IMR-90 (cell line): ENCODE results near the gene TTF2. TPM values are rescaled to one million over a fixed set of nuclear protein-coding genes. Genes with fewer than 3 reads are reported as not detected.

Experiments
- ATAC-seq: fragments of 200-7000 bp; cut with Tn5 transposase; 2 replicates; pipeline ENCODE4 v1.9.1; 2020; ENCODE audit warnings: low read depth, mild to moderate bottlenecking, moderate library complexity
- BruUV-seq: library from RNA; stranded (reverse); fragments of 400-500 nt; replicated peaks from 2 replicates; lab custom pipeline; 2021; lab: Mats Ljungman, UMichigan
- CTCF ChIA-PET: fragments of 300-600 bp; formaldehyde crosslinking; extraction: SDS; loops from one replicate; lab custom pipeline; 2021; ENCODE audit warnings: antibody characterized with exemption; lab: Yijun Ruan, JAX
- POLR2A ChIA-PET: fragments of 300-600 bp; sonication (Branson Sonifier 250); formaldehyde crosslinking; loops from one replicate; lab custom pipeline; 2022; ENCODE audit warnings: antibody characterized with exemption; ENCODE audit not compliant: unreplicated experiment; lab: Charles Lee
- DNase-seq: peaks from one replicate; pipeline ENCODE4 v3.0.0; 2013
- H2AFZ ChIP-seq: replicated peaks from 2 replicates; pipeline ENCODE3; 2013; ENCODE audit warnings: low read length, mild to moderate bottlenecking; ENCODE audit not compliant: poor library complexity
- H2AK5ac ChIP-seq: 2 replicates; pipeline ENCODE4 v1.6.1; 2013; ENCODE audit warnings: low read depth, low read length, inconsistent platforms
- H2AK9ac ChIP-seq: replicated peaks from 2 replicates; pipeline ENCODE3; 2013; ENCODE audit warnings: mild to moderate bottlenecking, low read depth, low read length, moderate library complexity; ENCODE audit not compliant: poor library complexity
- H2BK120ac ChIP-seq: 2 replicates; pipeline ENCODE4 v1.6.1; 2013; ENCODE audit warnings: low read depth, low read length, inconsistent platforms
- H2BK15ac ChIP-seq: 3 replicates; pipeline ENCODE4 v1.6.1; 2013; ENCODE audit warnings: low read depth, low read length, inconsistent platforms
- H2BK20ac ChIP-seq: 2 replicates; pipeline ENCODE4 v1.6.1; 2013; ENCODE audit warnings: low read depth, mild to moderate bottlenecking, inconsistent platforms, low read length, moderate library complexity
- H2BK5ac ChIP-seq: 2 replicates; pipeline ENCODE4 v1.6.1; 2013; ENCODE audit warnings: mild to moderate bottlenecking, low read depth, low read length, inconsistent platforms; ENCODE audit not compliant: poor library complexity, severe bottlenecking
- H3K14ac ChIP-seq: replicated peaks from 2 replicates; pipeline ENCODE4 v1.6.1; 2013; ENCODE audit warnings: low read depth, low read length, inconsistent platforms
- H3K18ac ChIP-seq: 2 replicates; pipeline ENCODE4 v1.6.1; 2013; ENCODE audit warnings: low read depth, low read length, control low read depth
- H3K23ac ChIP-seq: 2 replicates; pipeline ENCODE4 v1.6.1; 2013; ENCODE audit warnings: low read depth, low read length, inconsistent platforms
- H3K27ac ChIP-seq: 2 replicates; pipeline ENCODE4 v1.5.1; 2013; ENCODE audit warnings: mild to moderate bottlenecking, control low read depth, low read length; ENCODE audit not compliant: insufficient read depth
- H3K27me3 ChIP-seq: 2 replicates; pipeline ENCODE4 v1.6.1; 2013; ENCODE audit warnings: low read length; ENCODE audit not compliant: control insufficient read depth, insufficient read depth
- H3K36me3 ChIP-seq: 2 replicates; pipeline ENCODE4 v1.6.1; 2013; ENCODE audit warnings: low read length, mixed read lengths; ENCODE audit not compliant: control insufficient read depth, insufficient read depth
- H3K4ac ChIP-seq: 2 replicates; pipeline ENCODE4 v1.6.1; 2013; ENCODE audit warnings: low read depth, low read length, inconsistent platforms
- H3K4me1 ChIP-seq: 2 replicates; pipeline ENCODE4 v1.6.1; 2013; ENCODE audit warnings: low read length, mixed read lengths; ENCODE audit not compliant: control insufficient read depth, insufficient read depth
- H3K4me2 ChIP-seq: 2 replicates; pipeline ENCODE4 v1.6.1; 2013; ENCODE audit warnings: low read depth, mild to moderate bottlenecking, control low read depth, low read length, moderate library complexity
- H3K4me3 ChIP-seq: 2 replicates; pipeline ENCODE4 v1.5.1; 2013; ENCODE audit warnings: low read depth, mild to moderate bottlenecking, control low read depth, low read length, moderate library complexity; ENCODE audit not compliant: insufficient read depth
- H3K56ac ChIP-seq: 2 replicates; pipeline ENCODE4 v1.6.1; 2013; ENCODE audit warnings: low read length, inconsistent platforms; ENCODE audit not compliant: insufficient read depth; ENCODE audit errors: extremely low read depth
- H3K79me1 ChIP-seq, 2 experiments: 2 replicates each; pipeline ENCODE4 v1.6.1; 2013; ENCODE audit warnings: low read length in 2 of 2, inconsistent platforms in 1 of 2, low read depth in 1 of 2
- H3K9ac ChIP-seq: 2 replicates; pipeline ENCODE4 v1.6.1; 2013; ENCODE audit warnings: low read depth, low read length, control low read depth
- H3K9me1 ChIP-seq: 2 replicates; pipeline ENCODE4 v1.6.1; 2013; ENCODE audit warnings: low read length, inconsistent platforms; ENCODE audit not compliant: insufficient read depth
- H3K9me3 ChIP-seq: 2 replicates; pipeline ENCODE4 v1.6.1; 2013; ENCODE audit warnings: low read length; ENCODE audit not compliant: control insufficient read depth, insufficient read depth
- H4K20me1 ChIP-seq: 2 replicates; pipeline ENCODE4 v1.6.1; 2013; ENCODE audit warnings: low read length, inconsistent platforms; ENCODE audit not compliant: insufficient read depth
- H4K5ac ChIP-seq: 2 replicates; pipeline ENCODE4 v1.6.1; 2013; ENCODE audit warnings: mild to moderate bottlenecking, low read depth, low read length, control low read depth
- H4K8ac ChIP-seq, 2 experiments: 2 replicates each; pipeline ENCODE4 v1.6.1; 2013; ENCODE audit warnings: low read depth in 2 of 2, low read length in 2 of 2, control low read depth in 1 of 2, inconsistent platforms in 1 of 2
- H4K91ac ChIP-seq: 2 replicates; pipeline ENCODE4 v1.6.1; 2013; ENCODE audit warnings: low read depth, low read length, inconsistent platforms; ENCODE audit not compliant: insufficient read depth
- BHLHE40 ChIP-seq: fragments of 150-350 bp; IDR thresholded peaks from 2 replicates; pipeline ENCODE4 v1.6.1; 2016; ENCODE audit warnings: mild to moderate bottlenecking, low read depth, low read length
- CEBPB ChIP-seq: IDR thresholded peaks from 2 replicates; pipeline ENCODE4 v1.6.1; 2012; ENCODE audit warnings: low read depth, low read length, improper control_type of control experiment
- FOS ChIP-seq: fragments of 150-350 bp; IDR thresholded peaks from 2 replicates; pipeline ENCODE4 v1.6.1; 2016; ENCODE audit warnings: low read depth, low read length
- MAFK ChIP-seq: IDR thresholded peaks from 2 replicates; pipeline ENCODE4 v1.6.1; 2012; ENCODE audit warnings: low read depth, low read length, improper control_type of control experiment
- MXI1 ChIP-seq: IDR thresholded peaks from 2 replicates; pipeline ENCODE4 v1.6.1; 2012; ENCODE audit warnings: low read depth, mild to moderate bottlenecking, low read length, moderate library complexity, borderline replicate concordance
- NFE2L2 ChIP-seq: fragments of 150-350 bp; IDR thresholded peaks from 2 replicates; pipeline ENCODE4 v1.6.1; 2016; ENCODE audit warnings: low read depth, mild to moderate bottlenecking, low read length
- POLR2A ChIP-seq: IDR thresholded peaks from 2 replicates; pipeline ENCODE4 v1.6.1; 2012; ENCODE audit warnings: mild to moderate bottlenecking, low read depth, low read length
- RAD21 ChIP-seq: IDR thresholded peaks from 2 replicates; pipeline ENCODE4 v1.6.1; 2012; ENCODE audit warnings: low read length, improper control_type of control experiment
- RFX5 ChIP-seq: IDR thresholded peaks from 2 replicates; pipeline ENCODE4 v1.8.0; 2012; ENCODE audit warnings: low read depth, mild to moderate bottlenecking, low read length, moderate library complexity
- WGBS, 2 experiments: methylation state at CpG; one replicate each; pipeline versions ENCODE4 v1.1.5 to v1.1.7; 2013; ENCODE audit warnings: missing lambda C conversion rate in 2 of 2; ENCODE audit not compliant: insufficient read length in 1 of 2; ENCODE audit errors: extremely low coverage in 2 of 2; 5-methylcytosine and 5-hydroxymethylcytosine counted together
- dilution Hi-C: fragments of 300-500 bp; cut with HindIII; formaldehyde crosslinking; loops from one replicate; pipeline ENCODE4 v1.14.3; 2018; ENCODE audit warnings: low sequenced_read_pairs; ENCODE audit not compliant: unreplicated experiment
- in situ Hi-C: fragments of 300-500 bp; cut with MboI; formaldehyde crosslinking; loops from 3 replicates; pipeline ENCODE4 v1.14.3; 2019; ENCODE audit warnings: low sequenced_read_pairs, inconsistent platforms, mixed read lengths
- intact Hi-C: fragments of 100-400 bp; cut with micrococcal nuclease; formaldehyde crosslinking; loops from 2 replicates; pipeline ENCODE4 v1.10.0; 2022
- polyA plus RNA-seq, 3 experiments: library from polyadenylated mRNA; depleted of rRNA; stranded (reverse); fragments of >200 nt; gene quantifications; 2 replicates each; pipeline ENCODE4 v1.2.3, GENCODE V29; 2012; ENCODE audit warnings: low replicate concordance in 1 of 3
- total RNA-seq: library from RNA; depleted of rRNA; stranded (reverse); fragments of >200 nt; gene quantifications from 2 replicates; pipeline ENCODE4 v1.2.3, GENCODE V29; 2012
- TF ChIP-seq, protein P1 (sequence below): fragments of 150-350 bp; IDR thresholded peaks from 2 replicates; pipeline ENCODE4 v1.6.1; 2017; ENCODE audit warnings: mild to moderate bottlenecking, antibody characterized with exemption, low read length, low read depth
- TF ChIP-seq, protein P2 (sequence below): conservative IDR thresholded peaks from 2 replicates; pipeline ENCODE4 v1.5.1; 2012; ENCODE audit warnings: mild to moderate bottlenecking, low read depth, low read length, improper control_type of control experiment
- TF ChIP-seq, protein P3 (sequence below): fragments of 150-350 bp; IDR thresholded peaks from 2 replicates; pipeline ENCODE4 v1.6.1; 2016; ENCODE audit warnings: low read depth, mild to moderate bottlenecking, low read length, moderate library complexity, borderline replicate concordance

Gene TTF2
- total and polyA plus RNA-seq, 2 of the 4 experiments (the other 2 are of a cell fraction): 11.5 to 14.7 TPM

DNA sequence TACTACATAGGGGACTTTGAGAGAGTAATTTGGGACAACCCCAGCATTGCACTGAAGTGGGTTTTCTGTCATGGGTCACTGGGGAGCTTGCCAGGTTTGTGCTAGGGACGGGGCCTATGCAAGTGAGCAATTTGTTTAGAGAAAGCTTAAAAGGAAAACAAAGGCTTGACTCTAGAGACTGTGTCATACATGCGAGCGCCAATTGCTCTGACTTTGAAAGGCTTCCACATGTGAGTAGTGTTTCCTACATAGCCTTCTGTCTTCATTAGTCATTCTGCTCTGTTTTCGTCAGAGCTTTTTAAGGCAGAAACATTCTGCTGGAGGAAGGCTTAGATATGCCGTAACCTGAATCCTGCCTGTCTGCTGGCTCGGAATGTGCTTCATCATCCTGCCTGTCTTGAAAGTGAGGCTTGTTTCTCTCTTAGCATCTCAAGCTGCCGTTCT is 33.0 kb downstream of the TTF2 start:
- ChIA-PET CTCF (interaction anchor here (0.6 to 2.8 kb wide), 7 partner anchors 12 to 192 kb away, joined by 3 to 11 read pairs (median 5); no protein-coding TSS in a partner anchor), POLR2A (interaction anchor here (1.1 kb wide), 1 partner anchor 149 kb away, joined by 3 read pairs; no protein-coding TSS in a partner anchor)
- H2AK9ac ChIP-seq: no peak overlapping the region
- no peak overlapping the region for H3K14ac ChIP-seq
- dilution Hi-C loops (no loop called here), intact Hi-C loops (no loop called here), in situ Hi-C loops (no loop called here)
- H3K9me1 ChIP-seq: peaks cover 25% of the 10 kb centered on the region
- H3K9ac ChIP-seq: no peak overlapping the region
- peak overlapping the region; percentile 60 for H3K4me2 ChIP-seq
- peak overlapping the region; percentile 90; the same call in 1 of the 2 replicates for H4K91ac ChIP-seq
- ATAC-seq: peak; percentile 93
- H3K4me3 ChIP-seq: no peak overlapping the region
- peaks cover 0 to 8% of the 10 kb centered on the region in 2 experiments; a peak in 1 of 4 replicates for H3K79me1 ChIP-seq
- H4K20me1 ChIP-seq: peaks cover 3% of the 10 kb centered on the region; the same call in 1 of the 2 replicates
- no TSS peak for BruUV-seq
- H3K4ac ChIP-seq: peak overlapping the region; percentile 76; the same call in 1 of the 2 replicates
- H2BK120ac ChIP-seq: peak overlapping the region; percentile 86; the same call in 1 of the 2 replicates
- H2BK5ac ChIP-seq: peak overlapping the region; percentile 86
- H3K27me3 ChIP-seq: no peaks in the 10 kb centered on the region
- peak; percentile 100 for DNase-seq
- H2AK5ac ChIP-seq: no peak overlapping the region
- peak overlapping the region; percentile 78 for H2BK20ac ChIP-seq
- peak overlapping the region; percentile 62; the same call in 1 of the 2 replicates for H3K27ac ChIP-seq
- no peaks in the 10 kb centered on the region for H3K36me3 ChIP-seq
- no peaks in the 10 kb centered on the region for H3K9me3 ChIP-seq
- no peak overlapping the region; the same call in 1 of the 2 replicates for H4K5ac ChIP-seq
- TF ChIP-seq MXI1: peak; percentile 74; the same call in 1 of the 2 replicates
- peak; percentile 68 for TF ChIP-seq MAFK
- TF ChIP-seq RAD21: no peak
- TF ChIP-seq RFX5: 0 out of 2 replicates have a peak, but pooled peaks have one; percentile 6
- peak; percentile 60; the same call in 1 of the 2 replicates for TF ChIP-seq FOS
- peak; percentile 77 for TF ChIP-seq BHLHE40
- TF ChIP-seq, protein P1, sequence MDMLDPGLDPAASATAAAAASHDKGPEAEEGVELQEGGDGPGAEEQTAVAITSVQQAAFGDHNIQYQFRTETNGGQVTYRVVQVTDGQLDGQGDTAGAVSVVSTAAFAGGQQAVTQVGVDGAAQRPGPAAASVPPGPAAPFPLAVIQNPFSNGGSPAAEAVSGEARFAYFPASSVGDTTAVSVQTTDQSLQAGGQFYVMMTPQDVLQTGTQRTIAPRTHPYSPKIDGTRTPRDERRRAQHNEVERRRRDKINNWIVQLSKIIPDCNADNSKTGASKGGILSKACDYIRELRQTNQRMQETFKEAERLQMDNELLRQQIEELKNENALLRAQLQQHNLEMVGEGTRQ: no peak
- TF ChIP-seq, protein P2, sequence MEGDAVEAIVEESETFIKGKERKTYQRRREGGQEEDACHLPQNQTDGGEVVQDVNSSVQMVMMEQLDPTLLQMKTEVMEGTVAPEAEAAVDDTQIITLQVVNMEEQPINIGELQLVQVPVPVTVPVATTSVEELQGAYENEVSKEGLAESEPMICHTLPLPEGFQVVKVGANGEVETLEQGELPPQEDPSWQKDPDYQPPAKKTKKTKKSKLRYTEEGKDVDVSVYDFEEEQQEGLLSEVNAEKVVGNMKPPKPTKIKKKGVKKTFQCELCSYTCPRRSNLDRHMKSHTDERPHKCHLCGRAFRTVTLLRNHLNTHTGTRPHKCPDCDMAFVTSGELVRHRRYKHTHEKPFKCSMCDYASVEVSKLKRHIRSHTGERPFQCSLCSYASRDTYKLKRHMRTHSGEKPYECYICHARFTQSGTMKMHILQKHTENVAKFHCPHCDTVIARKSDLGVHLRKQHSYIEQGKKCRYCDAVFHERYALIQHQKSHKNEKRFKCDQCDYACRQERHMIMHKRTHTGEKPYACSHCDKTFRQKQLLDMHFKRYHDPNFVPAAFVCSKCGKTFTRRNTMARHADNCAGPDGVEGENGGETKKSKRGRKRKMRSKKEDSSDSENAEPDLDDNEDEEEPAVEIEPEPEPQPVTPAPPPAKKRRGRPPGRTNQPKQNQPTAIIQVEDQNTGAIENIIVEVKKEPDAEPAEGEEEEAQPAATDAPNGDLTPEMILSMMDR: no peak
- TF ChIP-seq POLR2A: peak; percentile 39; the same call in 1 of the 2 replicates
- TF ChIP-seq CEBPB: peak; percentile 58
- TF ChIP-seq NFE2L2: peak; percentile 89
- TF ChIP-seq, protein P3, sequence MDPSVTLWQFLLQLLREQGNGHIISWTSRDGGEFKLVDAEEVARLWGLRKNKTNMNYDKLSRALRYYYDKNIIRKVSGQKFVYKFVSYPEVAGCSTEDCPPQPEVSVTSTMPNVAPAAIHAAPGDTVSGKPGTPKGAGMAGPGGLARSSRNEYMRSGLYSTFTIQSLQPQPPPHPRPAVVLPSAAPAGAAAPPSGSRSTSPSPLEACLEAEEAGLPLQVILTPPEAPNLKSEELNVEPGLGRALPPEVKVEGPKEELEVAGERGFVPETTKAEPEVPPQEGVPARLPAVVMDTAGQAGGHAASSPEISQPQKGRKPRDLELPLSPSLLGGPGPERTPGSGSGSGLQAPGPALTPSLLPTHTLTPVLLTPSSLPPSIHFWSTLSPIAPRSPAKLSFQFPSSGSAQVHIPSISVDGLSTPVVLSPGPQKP: no peak
- H3K56ac ChIP-seq: peak overlapping the region; percentile 49
- no peak overlapping the region; the same call in 1 of the 2 replicates for H3K18ac ChIP-seq
- 0% methylated on average over 3 of the region's 7 CpGs; no CpG with 5 or more reads in 1 of the 2 experiments for WGBS, 2 experiments
- H4K8ac ChIP-seq: peak overlapping the region in 1 of 2 experiments; percentile 70; a peak in 1 of 4 replicates
- peaks cover 24% of the 10 kb centered on the region for H3K4me1 ChIP-seq
- no peak overlapping the region for H2AFZ ChIP-seq
- H2BK15ac ChIP-seq: peak overlapping the region; percentile 83; the same call in 2 of the 3 replicates
- no peak overlapping the region for H3K23ac ChIP-seq
